ENCODE measurements around the gene NEUROD2. TPM values are rescaled to one million over a fixed set of nuclear protein-coding genes. Genes with fewer than 3 reads are reported as not detected.

NEUROD2 gene
- total RNA-seq, 1 experiment from 2014 or later: not detected

- intact Hi-C loops (cut with micrococcal nuclease): loop anchor here (5.0 kb wide), 1 partner anchor 128 kb away; no protein-coding TSS in a partner anchor
- no peak overlapping the region for H3K4me3 ChIP-seq (ENCODE audit: low read length)
- no peaks in the 10 kb centered on the region for H3F3A ChIP-seq (ENCODE audit: low read length, unreplicated experiment)
- CTCF ChIA-PET: no interaction called here
- H3K9me3 ChIP-seq (ENCODE audit: low read length): no peaks in the 10 kb centered on the region
- H3K27me3 ChIP-seq (ENCODE audit: low read length): peaks cover 13% of the 10 kb centered on the region
- no peak overlapping the region for H3K9ac ChIP-seq (ENCODE audit: low read length)
- TF ChIP-seq EZH2phosphoT487 (IDR thresholded peaks at IDR 0.05; ENCODE audit: borderline replicate concordance, low read length): no peak
- TF ChIP-seq EZH2 (IDR thresholded peaks at IDR 0.05; ENCODE audit: low read length, unreplicated experiment): no peak
- no peak for TF ChIP-seq CTCF (conservative IDR thresholded peaks at IDR 0.05; ENCODE audit: low read depth, low read length)
- no peak for DNase-seq
- BruUV-seq (replicated peaks): no TSS peak
- no peaks in the 10 kb centered on the region for H3K4me1 ChIP-seq (ENCODE audit: insufficient read depth, low read length)
- H4K20me1 ChIP-seq (ENCODE audit: low read length): no peaks in the 10 kb centered on the region
- H3K9me2 ChIP-seq (replicated peaks; ENCODE audit: low read length): no peaks in the 10 kb centered on the region
- H3K4me2 ChIP-seq (ENCODE audit: low read length): no peak overlapping the region
- ATAC-seq: no peak
- no peaks in the 10 kb centered on the region for H3K79me2 ChIP-seq (ENCODE audit: low read length)
- H3K27ac ChIP-seq (ENCODE audit: low read length): no peak overlapping the region
- H3K36me3 ChIP-seq (ENCODE audit: low read depth, low read length): no peaks in the 10 kb centered on the region; the same call in 1 of the 2 replicates
- H2AFZ ChIP-seq (ENCODE audit: low read length): no peak overlapping the region
- POLR2A ChIA-PET (ENCODE audit: unreplicated experiment): no interaction called here
These were observed 16.6 kb upstream of the NEUROD2 start for GRCh38 chr17:39624313-39624712.

- intact Hi-C loops (cut with micrococcal nuclease): loop anchor here (2.0 to 5.0 kb wide), 2 partner anchors 77 to 129 kb away; no protein-coding TSS in a partner anchor
- no peaks in the 10 kb centered on the region for H3K4me1 ChIP-seq (ENCODE audit: insufficient read depth, low read length)
- BruUV-seq (replicated peaks): no TSS peak
- H3K4me2 ChIP-seq (ENCODE audit: low read length): no peak overlapping the region
- POLR2A ChIA-PET (ENCODE audit: unreplicated experiment): interaction anchor here (0.6 kb wide), 1 partner anchor 291 kb away, joined by 5 read pairs; no protein-coding TSS in a partner anchor
- H3K9me2 ChIP-seq (replicated peaks; ENCODE audit: low read length): no peaks in the 10 kb centered on the region
- no peak overlapping the region for H3K4me3 ChIP-seq (ENCODE audit: low read length)
- H3K9me3 ChIP-seq (ENCODE audit: low read length): no peaks in the 10 kb centered on the region
- H4K20me1 ChIP-seq (ENCODE audit: low read length): no peaks in the 10 kb centered on the region
- CTCF ChIA-PET: interaction anchor here (0.6 to 1.1 kb wide), 8 partner anchors 9 to 162 kb away, joined by 3 to 12 read pairs (median 4); partner anchors contain the start of gene CDK12
- peak; percentile 77 for DNase-seq
- no peak overlapping the region for H2AFZ ChIP-seq (ENCODE audit: low read length)
- H3K79me2 ChIP-seq (ENCODE audit: low read length): no peaks in the 10 kb centered on the region
- ATAC-seq: peak; percentile 51
- H3K27me3 ChIP-seq (ENCODE audit: low read length): peaks cover 13% of the 10 kb centered on the region
- no peak overlapping the region for H3K27ac ChIP-seq (ENCODE audit: low read length)
- H3K9ac ChIP-seq (ENCODE audit: low read length): no peak overlapping the region
- no peaks in the 10 kb centered on the region for H3F3A ChIP-seq (ENCODE audit: low read length, unreplicated experiment)
- TF ChIP-seq EZH2phosphoT487 (IDR thresholded peaks at IDR 0.05; ENCODE audit: borderline replicate concordance, low read length): no peak
- TF ChIP-seq CTCF (conservative IDR thresholded peaks at IDR 0.05; ENCODE audit: low read depth, low read length): peak; percentile 80
- no peaks in the 10 kb centered on the region; the same call in 1 of the 2 replicates for H3K36me3 ChIP-seq (ENCODE audit: low read depth, low read length)
These were observed 15.7 kb upstream of the NEUROD2 start for GRCh38 chr17:39623356-39623950.

All from PC-3 (cell line).